NCI-H1048 (cell line): ENCODE data around the gene SDCBP2.
"Not testable (repeated sequence)": the region's sequence is repeated elsewhere in the genome, so short reads cannot be mapped to it uniquely, and the experiment has no call there.

Experiments
- DNase-seq: peaks from one replicate; lab custom pipeline; 2025; lab: John Stamatoyannopoulos, UW

The SDCBP2 gene

GRCh38 chr20:1360094-1360846 lies 31.3 kb upstream of the SDCBP2 start:
- no peak for DNase-seq

DNA sequence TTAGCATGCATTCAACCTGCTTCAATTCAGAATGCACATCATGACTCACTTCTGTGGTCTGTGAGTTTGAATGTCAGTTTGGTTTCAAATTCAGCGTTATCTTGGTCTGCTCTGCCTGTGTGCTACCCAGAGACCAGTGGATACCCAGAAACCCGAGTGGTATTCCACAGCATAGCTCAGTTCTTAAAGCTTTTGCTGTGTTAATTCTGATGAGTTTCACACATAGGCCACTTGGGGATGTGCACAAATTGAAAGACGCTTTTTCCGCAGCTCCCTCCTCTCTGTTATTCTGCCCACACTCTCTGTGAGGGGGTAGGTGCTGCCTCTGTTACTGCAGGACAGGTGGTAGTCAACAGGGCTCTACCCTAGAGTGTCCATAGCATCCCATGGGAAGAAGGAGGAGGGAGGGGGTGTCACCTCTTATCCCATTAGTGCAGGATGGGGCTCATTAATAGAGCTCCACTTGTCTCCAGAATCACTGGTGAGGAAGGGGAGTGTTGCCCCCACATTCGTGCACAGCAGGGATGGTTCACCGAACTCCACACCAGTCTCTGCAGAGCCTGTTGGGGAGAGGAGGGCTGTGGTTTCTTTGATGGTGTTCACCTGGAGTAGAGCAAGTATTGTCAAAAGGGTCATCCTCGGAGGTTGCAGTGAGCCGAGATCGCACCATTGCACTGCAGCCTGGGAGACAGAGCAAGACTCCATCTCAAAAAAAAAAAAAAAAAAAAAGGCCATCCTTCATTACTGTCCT lies 29.2 kb upstream of the SDCBP2 start:
- no peak for DNase-seq

DNA sequence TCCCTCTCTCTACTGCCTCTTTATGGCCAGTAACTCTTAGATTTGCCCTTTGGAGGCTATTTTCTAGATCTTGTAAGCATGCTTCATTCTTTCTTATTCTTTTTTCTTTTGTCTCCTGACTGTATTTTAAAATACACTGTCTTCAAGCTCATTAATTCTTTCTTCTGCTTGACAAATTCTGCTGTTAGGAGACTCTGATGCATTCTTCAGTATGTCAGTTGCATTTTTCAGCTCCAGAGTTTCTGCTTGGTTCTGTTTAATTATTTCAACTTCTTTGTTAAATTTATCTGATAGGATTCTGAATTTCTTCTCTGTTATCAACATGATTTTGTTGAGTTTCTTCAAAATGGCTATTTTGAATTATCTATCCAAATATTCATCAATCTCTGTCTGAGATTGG lies 25.0 kb upstream of the SDCBP2 start:
- DNase-seq = no peak

- DNase-seq = no peak
These were observed 17.5 kb upstream of the SDCBP2 start for GRCh38 chr20:1346315-1346969.

DNA sequence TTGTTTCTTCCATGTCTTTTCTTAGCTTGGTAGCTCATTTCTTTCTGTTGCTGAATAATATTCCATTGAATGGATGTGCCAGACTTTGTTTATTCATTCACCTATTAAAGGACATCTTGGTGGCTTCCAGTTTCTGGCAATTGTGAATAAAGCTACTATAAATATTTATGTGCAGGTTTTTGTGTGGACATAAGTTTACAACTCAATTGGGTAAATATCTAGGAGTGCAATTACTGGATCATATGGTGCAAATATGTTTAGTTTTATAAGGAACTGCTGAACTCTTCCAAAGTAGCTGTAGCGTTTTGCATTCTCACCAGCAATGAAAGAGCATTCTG lies 16.8 kb upstream of the SDCBP2 start:
- no peak for DNase-seq

DNA sequence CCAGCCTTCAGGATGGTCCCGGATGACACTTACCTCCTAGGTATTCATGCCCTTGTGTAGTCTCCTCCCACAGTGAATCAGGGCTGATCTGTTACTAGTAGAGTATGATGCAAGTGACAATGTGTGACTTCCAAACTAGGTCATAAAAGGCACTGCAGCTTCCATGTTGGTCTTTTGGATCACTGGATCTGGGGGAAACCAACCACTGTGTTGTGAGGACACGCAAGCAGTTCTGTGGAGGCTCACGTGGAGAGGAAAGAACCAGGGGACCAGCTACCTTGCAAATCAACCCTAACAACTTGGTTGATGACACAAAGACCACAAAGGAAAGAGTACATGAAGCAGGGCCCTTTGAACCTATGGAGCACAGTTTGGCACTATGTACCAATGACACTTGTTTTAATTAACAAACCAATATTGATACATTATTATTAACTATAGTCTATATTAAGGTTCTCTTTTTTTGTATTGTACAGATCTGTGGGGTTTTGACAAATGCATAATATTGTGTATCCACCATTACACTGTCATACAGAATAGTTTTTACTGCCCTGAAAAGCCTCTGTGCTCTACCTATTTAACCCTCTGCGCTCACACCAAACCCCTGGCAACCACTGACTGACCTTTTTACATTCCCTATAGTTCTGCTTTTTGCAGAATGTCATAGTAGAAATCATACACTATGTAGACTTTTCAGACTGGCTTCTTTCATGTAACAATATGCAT lies 16.3 kb upstream of the SDCBP2 start:
- DNase-seq = no peak

GRCh38 chr20:1343446-1344124 lies 14.6 kb upstream of the SDCBP2 start:
- DNase-seq = not testable (repeated sequence)

GRCh38 chr20:1341561-1342265 lies 12.8 kb upstream of the SDCBP2 start:
- no peak for DNase-seq

DNA sequence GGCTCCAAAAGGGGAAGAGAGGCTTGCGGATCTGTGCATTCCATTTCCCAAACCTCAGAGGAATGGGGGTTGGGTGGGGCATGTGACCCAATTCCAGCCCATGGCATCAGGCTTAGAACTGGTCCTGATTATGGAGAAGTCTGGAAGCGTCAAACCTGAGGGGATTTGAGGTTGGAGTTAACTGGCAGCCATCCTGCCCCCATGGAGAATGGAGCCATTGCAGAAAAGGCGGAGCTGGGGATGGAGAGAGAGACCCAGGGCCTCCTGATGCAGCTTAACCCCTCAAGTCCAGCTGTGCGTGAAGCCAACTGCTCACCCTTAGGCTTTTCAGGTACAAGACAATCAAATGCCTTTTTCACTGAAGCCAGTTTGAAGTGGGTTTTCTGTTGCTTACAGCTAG lies 9.9 kb upstream of the SDCBP2 start:
- no peak for DNase-seq

GRCh38 chr20:1338096-1338495 lies 9.2 kb upstream of the SDCBP2 start:
- no peak for DNase-seq

GRCh38 chr20:1337441-1337840 lies 8.5 kb upstream of the SDCBP2 start:
- no peak for DNase-seq

DNA sequence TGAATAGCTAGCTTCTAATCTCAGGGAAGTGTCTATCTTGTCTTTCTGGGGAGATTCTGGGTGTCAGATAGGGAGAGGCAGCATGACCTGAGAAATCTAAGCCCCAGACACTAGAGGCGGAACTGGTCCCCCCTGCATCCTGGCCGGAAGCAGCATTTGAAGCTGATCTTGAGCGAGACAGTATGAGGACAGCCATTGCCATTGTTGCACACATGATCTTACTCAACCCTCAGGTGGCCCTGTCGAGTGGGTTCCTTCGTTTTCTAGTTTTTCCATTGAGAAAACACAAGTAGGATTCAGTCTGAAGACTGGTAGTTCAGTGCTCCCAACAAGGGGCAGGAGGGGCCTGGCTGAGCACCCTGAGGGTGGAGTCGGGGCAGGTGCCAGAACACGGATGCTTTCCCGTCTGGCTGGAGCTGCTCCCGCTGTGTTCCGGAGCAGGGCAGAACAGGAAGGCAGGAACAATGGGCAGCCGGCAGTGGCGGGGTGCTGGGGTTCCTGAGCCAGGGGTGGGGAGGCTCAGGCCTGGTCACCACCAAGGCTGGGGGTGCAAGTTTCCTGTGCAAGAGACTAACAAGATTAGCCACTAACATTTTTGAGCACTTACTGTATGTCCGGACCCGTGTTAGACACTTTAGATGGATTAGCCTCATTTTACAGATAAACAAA lies 7.9 kb upstream of the SDCBP2 start:
- no peak for DNase-seq

DNA sequence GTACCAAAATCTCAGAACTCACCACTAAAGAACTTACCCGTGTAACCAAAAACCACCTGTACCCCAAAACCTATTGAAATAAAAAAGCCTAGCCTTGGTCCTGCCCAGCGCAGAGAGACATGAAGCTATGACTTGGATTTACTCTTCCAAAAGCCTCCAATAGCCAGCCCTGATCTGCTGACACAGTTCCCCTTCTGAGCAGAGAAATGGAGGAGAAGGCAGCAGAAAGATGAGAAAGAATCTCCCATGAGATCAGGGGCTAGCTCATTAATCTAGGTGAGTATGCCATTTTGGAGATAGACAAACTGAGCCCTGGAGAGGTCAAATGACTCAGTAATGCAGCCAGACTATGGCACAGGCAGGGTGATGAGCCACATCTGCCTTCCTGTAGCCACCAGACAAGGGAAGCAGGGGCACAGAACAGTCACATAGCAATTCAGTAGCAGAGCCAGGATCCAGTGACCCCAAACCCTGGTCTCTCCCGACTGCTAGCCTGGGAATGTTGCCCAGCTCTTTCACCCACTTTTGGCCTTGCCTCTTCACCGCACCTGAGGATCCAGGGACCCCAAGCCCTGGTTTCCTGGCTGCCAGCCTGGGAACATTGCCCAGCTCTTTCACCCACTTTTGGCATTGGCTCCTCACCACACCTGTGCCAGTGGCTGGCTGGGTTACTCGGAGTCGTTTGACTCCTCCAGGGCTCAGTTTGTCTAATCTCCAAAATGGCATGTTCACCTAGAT lies 7.2 kb upstream of the SDCBP2 start:
- DNase-seq = no peak

- no peak for DNase-seq
These were observed 5.8 kb upstream of the SDCBP2 start for GRCh38 chr20:1334761-1335160.

GRCh38 chr20:1334370-1334731 lies 5.4 kb upstream of the SDCBP2 start:
- no peak for DNase-seq

DNA sequence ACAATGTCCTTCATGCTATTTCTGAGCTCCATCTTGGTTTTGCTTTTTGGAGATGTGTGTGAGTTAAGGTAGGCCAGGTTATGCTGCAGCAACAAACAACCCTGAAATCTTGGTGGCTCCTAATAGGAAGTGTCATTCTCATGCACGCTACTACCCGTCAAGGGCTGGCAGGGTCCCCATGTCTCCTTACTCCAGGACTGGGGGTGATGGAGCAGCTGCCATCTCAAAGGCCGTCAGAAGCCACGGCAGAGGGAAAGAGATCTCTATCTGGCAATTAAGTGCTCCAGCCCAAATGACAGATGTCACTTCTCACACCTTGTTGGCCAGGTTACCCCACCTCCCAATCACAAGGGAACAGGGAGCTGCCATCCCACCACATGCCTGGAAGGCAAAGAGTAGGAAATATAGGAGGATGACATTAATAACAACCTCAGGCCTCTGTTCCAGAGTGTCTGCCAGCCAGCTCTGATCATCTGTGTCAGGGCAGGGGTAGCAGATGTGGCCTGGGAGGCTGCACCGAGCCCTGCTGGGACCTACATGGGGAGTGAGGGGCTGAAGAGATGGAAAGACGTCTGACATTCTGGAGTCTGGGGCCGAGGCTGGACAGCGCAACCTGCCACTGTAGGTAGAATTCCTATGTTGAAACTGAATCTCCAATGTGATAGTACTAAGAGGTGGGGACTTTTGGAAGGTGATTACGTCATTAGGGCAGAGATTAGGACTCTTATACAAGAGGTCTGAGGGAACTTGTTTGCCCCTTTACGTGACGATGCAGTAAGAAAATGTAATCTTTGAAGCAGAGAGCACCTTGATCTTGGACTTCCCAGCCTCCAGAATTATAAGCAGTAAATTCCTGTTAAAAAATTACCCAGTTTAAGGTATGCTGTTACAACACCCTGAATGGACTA lies 4.8 kb upstream of the SDCBP2 start:
- DNase-seq = no peak

GRCh38 chr20:1332749-1333300 lies 3.9 kb upstream of the SDCBP2 start:
- DNase-seq = no peak

DNA sequence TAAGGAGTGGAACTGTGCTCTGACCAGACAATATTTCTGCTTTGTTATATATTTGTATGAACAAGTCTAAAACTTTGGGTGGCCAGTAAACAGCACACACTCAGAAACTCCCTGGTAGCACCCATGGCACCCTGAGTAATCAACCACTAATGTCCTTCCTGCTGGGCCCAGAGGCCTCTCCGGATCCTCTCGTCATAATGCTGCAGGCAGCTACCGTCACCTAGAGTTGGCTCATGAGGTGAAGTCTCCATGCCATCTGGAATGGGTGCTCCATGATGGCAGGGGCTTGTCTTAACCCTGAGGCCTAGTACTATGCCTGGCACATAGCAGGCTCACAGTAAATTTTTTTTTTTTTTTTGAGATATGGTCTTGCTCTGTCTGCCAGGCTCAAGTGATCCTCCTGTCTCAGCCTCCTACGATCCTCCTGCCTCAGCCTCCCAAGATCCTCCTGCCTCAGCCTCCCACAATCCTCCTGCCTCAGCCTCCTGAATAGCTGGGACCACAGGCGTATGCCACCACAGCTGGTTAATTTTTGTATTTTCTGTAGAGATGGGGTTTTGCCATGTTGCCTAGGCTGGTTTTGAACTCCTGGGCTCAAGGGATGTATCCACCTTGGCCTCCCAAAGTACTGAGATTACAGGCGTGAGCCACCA lies 3.0 kb upstream of the SDCBP2 start:
- no peak for DNase-seq
